Adipose tissue (tissue), 3 donors: Measurements from ENCODE around the gene GRP. TPM values are rescaled to one million over a fixed set of nuclear protein-coding genes. Genes with fewer than 3 reads are reported as not detected.

Experiments
- H3K27ac ChIP-seq: one replicate; pipeline ENCODE4 v1.5.1; 2013; ENCODE audit warnings: low read depth, low read length
- WGBS, 3 donors: extraction: QIAGEN DNeasy Blood & Tissue Kit; methylation state at CpG; one replicate each; pipeline ENCODE4 v1.1.7; 2013; 5-methylcytosine and 5-hydroxymethylcytosine counted together
- polyA plus RNA-seq, 3 donors: library from polyadenylated mRNA; stranded (reverse); fragments of 200-250 nt; gene quantifications; one replicate each; pipeline ENCODE4 v1.2.3, GENCODE V29; 2013
- donor health status: healthy with polysubstance abuse.
- donor health status: Bipolar disorder and iron deficiency.
- donor health status: healthy.

Gene GRP
- polyA plus RNA-seq = under 1 TPM in 1 of 3 donors, not detected in 2; 0.31 TPM

DNA sequence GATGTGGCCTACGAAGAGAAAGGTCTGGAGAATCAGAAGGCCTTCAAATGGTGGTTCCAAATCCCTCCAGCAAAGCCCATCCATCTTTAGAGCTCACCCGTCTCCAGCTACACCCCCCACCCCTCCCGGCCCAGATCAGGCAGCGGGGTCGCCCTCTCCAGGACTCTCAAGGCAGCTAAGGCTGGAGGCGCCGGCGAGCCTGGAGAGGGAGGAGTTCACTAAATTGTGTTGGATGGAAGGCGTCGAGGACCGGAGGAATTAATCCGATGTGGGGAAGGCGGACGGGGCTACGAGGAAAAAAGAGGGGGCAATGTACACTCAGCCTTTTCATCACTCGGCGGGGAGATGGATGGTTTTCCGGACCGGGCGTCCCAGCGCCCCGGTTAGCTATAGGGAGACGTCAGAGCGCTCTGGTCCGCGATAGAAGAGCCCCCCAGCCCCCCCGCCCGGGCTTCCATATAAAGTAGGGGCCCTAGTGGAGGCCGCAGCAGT is at the start of gene GRP:
Gene GRP, plus strand, starts transcription at position 487 of the 492 bp plus-strand sequence. CDS start 108 bp downstream, outside the sequence.
- H3K27ac ChIP-seq = no peak within 1 kb of the TSS
- 2 to 4% (median 2%) methylated on average over 22 to 29 of the region's 29 CpGs for WGBS, 3 donors

DNA sequence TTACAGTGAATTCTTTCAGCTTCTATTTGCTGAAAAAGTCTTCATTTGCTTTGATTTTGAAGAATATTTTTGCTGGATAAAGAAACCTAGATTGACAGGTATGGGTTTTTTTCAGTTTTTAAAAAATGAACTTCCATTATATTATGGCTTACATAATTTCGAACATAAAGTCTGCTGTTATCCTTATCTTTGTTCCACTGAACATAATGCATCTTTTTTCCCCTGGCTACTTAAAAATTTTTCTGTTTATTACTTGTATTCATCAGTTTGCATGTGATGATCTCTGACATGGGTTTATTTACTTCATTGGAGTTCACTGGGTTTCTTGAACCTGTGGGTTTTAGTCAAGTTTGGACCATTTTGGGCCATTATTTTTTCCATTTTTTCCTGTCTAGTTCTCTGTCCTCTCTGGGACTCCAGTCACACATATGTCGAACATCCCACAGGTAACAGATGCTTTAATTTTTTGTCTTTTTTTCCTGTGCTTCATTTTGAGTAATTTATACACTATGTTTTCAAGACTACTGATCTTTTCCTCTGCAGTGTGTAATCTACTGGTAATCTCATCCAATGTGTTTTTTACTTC is 47.2 kb upstream of the GRP start:
- no peak overlapping the region for H3K27ac ChIP-seq
- 82 to 89% (median 84%) methylated on average over 2 of the region's 2 CpGs for WGBS, 3 donors

- no peak overlapping the region for H3K27ac ChIP-seq
- 88 to 89% (median 89%) methylated on average over 4 of the region's 4 CpGs for WGBS, 3 donors
These were observed 42.5 kb upstream of the GRP start for GRCh38 chr18:59177485-59177884.

- WGBS, 3 donors = 56 to 64% (median 62%) methylated on average over 9 of the region's 9 CpGs
- H3K27ac ChIP-seq = no peak overlapping the region
These were observed 39.7 kb upstream of the GRP start for GRCh38 chr18:59180150-59180845.

- no peak overlapping the region for H3K27ac ChIP-seq
- 80 to 89% (median 89%) methylated on average over 1 of the region's 1 CpG for WGBS, 3 donors
These were observed 37.3 kb upstream of the GRP start for GRCh38 chr18:59182673-59183072.

DNA sequence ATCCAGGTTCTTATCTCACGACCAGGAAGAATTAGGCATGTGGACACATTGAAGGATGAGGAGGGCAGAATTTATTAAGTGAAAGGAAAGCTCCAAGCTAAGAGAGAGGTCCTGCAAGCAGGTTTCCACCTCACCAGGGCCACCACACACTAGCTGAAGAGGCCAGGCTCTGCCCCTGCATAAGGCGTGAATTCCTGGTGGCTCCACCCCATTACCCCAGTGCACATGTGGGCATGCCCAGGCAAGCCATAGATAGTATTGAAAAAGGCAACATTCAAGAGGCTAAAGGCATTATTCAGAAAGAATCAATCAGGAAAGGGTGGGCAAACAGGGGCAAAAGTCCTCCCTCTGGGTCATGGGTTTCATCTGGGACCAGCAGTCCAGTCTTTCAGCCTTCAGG is 30.9 kb upstream of the GRP start:
- H3K27ac ChIP-seq = no peak overlapping the region
- WGBS, 3 donors = 69 to 85% (median 84%) methylated on average over 2 of the region's 2 CpGs

DNA sequence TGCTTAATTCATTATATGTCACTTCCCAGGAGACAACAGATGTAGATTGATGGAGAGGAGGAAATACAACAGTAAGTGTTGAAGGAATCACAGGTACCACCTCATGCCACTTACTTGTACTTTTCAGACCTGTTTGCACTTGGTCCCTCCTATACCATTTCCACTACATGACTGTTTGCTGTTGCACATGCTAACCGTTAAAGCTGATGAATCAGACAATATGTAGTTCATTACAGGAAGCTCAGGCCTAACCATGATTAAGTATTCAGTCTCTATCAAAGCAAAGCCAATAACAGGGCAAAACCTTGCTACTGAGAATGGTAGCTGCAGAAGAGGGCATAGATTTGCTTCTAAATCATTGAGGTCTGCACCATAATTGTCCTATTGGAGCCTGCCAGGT is 30.2 kb upstream of the GRP start:
- 70 to 82% (median 72%) methylated on average over 1 of the region's 1 CpG for WGBS, 3 donors
- no peak overlapping the region for H3K27ac ChIP-seq

DNA sequence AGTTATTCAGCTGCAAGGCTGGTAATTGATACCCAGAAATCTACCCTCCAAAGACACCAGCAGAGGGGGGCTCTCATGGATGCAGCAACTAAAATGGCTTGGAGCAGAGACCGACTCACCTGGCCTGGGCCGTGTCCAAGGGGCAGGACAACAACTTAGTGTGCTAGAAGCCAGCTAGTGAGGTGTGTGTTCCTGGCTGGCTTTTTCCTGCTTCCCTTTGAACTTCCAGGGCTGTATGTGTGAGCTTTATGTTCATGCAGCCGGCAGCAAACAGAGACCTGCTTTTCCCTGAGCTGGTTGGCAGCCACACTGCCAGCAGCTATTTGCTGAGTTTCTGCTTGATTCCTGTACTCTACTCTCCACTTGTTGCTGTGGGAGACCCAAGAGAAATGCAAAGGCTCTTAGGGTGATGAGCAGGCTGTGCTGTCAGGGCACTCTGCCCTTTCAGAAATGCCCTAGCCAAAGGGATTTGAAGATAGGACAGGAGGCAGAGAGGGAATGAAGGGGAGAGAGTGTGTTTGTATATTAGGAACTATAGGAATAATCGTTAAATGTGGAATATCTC is 23.7 kb upstream of the GRP start:
- H3K27ac ChIP-seq = no peak overlapping the region
- 65 to 79% (median 70%) methylated on average over 4 of the region's 4 CpGs for WGBS, 3 donors

DNA sequence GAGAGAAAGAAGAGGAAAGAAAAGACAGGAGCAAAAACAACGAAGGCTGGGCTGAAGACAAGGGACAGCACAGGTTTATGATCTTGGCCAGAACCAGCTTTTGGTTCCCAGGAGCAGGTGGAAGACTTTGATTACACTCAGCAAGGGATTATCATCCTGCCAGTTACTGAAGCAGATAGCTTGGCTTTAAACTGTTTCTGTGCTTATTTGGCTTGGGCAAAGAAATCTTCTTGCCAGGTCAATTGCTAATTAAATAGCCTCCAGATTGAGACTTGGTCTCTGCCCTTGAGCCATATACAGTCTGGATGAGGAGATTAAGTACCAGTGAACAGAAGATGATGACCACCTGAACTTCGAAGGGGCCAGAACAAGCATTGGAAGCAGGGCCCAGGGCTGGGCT is 22.3 kb upstream of the GRP start:
- H3K27ac ChIP-seq = no peak overlapping the region
- 62 to 73% (median 71%) methylated on average over 2 of the region's 2 CpGs for WGBS, 3 donors

GRCh38 chr18:59198215-59198614 is 21.7 kb upstream of the GRP start:
- 82 to 93% (median 91%) methylated on average over 6 of the region's 6 CpGs for WGBS, 3 donors
- H3K27ac ChIP-seq = no peak overlapping the region

- 76 to 86% (median 81%) methylated on average over 3 of the region's 3 CpGs for WGBS, 3 donors
- H3K27ac ChIP-seq = no peak overlapping the region
These were observed 19.2 kb upstream of the GRP start for GRCh38 chr18:59200787-59201186.

- H3K27ac ChIP-seq = no peak overlapping the region
These were observed 17.6 kb upstream of the GRP start for GRCh38 chr18:59202258-59202820.

DNA sequence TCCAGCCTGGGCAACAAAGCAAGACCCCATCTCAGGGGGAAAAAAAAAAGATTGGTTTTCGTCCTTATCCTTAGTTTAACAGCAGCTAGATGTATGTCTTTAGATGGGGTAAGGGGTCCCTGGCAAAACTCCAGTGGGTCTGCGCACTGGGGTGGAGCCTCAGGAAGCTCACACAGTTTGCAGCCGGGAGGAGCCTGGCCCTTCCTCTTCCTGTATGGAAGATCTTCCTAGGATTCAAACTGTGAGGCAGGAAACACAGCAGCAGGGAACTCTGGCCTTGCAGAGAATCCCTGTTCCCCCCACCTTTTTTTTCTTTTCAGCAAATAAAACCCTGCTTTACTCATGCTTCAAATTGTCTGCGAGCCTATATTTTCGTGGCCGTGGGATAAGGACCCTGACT is 12.5 kb upstream of the GRP start:
- WGBS, 3 donors = 70 to 76% (median 71%) methylated on average over 6 of the region's 6 CpGs
- H3K27ac ChIP-seq = no peak overlapping the region

- WGBS, 3 donors = 30 to 54% (median 45%) methylated on average over 6 of the region's 6 CpGs
- H3K27ac ChIP-seq = no peak overlapping the region
These were observed 11.3 kb upstream of the GRP start for GRCh38 chr18:59208602-59209125.

- H3K27ac ChIP-seq = no peak overlapping the region
- 66 to 92% (median 86%) methylated on average over 4 of the region's 4 CpGs for WGBS, 3 donors
These were observed 9.7 kb upstream of the GRP start for GRCh38 chr18:59210299-59210698.

GRCh38 chr18:59211629-59212028 is 8.3 kb upstream of the GRP start:
- WGBS, 3 donors = 80 to 95% (median 91%) methylated on average over 2 of the region's 2 CpGs
- no peak overlapping the region for H3K27ac ChIP-seq

- WGBS, 3 donors = 64 to 77% (median 72%) methylated on average over 6 of the region's 6 CpGs
- no peak overlapping the region for H3K27ac ChIP-seq
These were observed 1.9 kb upstream of the GRP start for GRCh38 chr18:59218018-59218417.

- 2 to 3% (median 3%) methylated on average over 36 to 46 of the region's 46 CpGs for whole genome bisulfite sequencing, 3 donors
- no peak overlapping the region for H3K27ac ChIP-seq
These were observed 316 bp downstream of the GRP start for GRCh38 chr18:59220164-59220783.
